ENCODE results near the gene GPC5. TPM values are rescaled to one million over a fixed set of nuclear protein-coding genes. Genes with fewer than 3 reads are reported as not detected.

GPC5 gene
- total RNA-seq, 1 experiment from 2014 or later = 0.15 TPM

- Histone ChIP-seq H4K20me1 (ENCODE audit: control insufficient read depth, insufficient read depth, insufficient read length) (peaks cover 4% of the 10 kb centered on the region), H4K91ac (ENCODE audit: insufficient read length, low read depth, low read length) (no peak overlapping the region), H3K23me2 (ENCODE audit: insufficient read length, low read depth, low read length, poor library complexity, severe bottlenecking) (no peaks in the 10 kb centered on the region), H2BK5ac (ENCODE audit: insufficient read length, low read length) (no peak overlapping the region), H2BK12ac (ENCODE audit: insufficient read length, low read depth, low read length) (no peak overlapping the region), H3K23ac (ENCODE audit: insufficient read length, low read depth, low read length) (no peak overlapping the region), H3T11ph (ENCODE audit: low read length) (no peak overlapping the region), H3K14ac (ENCODE audit: insufficient read depth, low read length) (no peak overlapping the region), H4K5ac (ENCODE audit: insufficient read length, low read depth, low read length) (no peak overlapping the region), H2BK15ac (ENCODE audit: low read depth, low read length) (no peak overlapping the region), H2BK20ac (ENCODE audit: low read depth, low read length, poor library complexity, severe bottlenecking) (no peak overlapping the region), H3K27me3 (ENCODE audit: insufficient read depth, low read length) (no peaks in the 10 kb centered on the region), H3K9ac (ENCODE audit: extremely low read depth, insufficient read length, low read length) (no peak overlapping the region), H3K18ac (ENCODE audit: insufficient read length, low read depth, low read length) (no peak overlapping the region), H3K27ac (ENCODE audit: insufficient read length, low read depth, low read length) (no peak overlapping the region), H3K4me2 (ENCODE audit: insufficient read depth, insufficient read length, low read length) (no peak overlapping the region), H2AFZ (ENCODE audit: low read length) (no peak overlapping the region), H3K9me3 (ENCODE audit: control insufficient read depth, low read depth, low read length) (no peaks in the 10 kb centered on the region), H3K79me1 (ENCODE audit: insufficient read depth, low read depth, low read length, poor library complexity, severe bottlenecking) (no peaks in the 10 kb centered on the region), H3K4ac (ENCODE audit: low read depth, low read length) (no peak overlapping the region), H3K4me1 (ENCODE audit: insufficient read depth, low read length) (no peaks in the 10 kb centered on the region), H3K79me2 (ENCODE audit: insufficient read depth, low read length) (no peaks in the 10 kb centered on the region), H3K56ac (ENCODE audit: insufficient read length, low read depth, low read length) (no peak overlapping the region), H2AK5ac (ENCODE audit: insufficient read length, low read length) (no peak overlapping the region), H2BK120ac (ENCODE audit: low read depth, low read length, poor library complexity, severe bottlenecking) (no peak overlapping the region), H4K8ac (replicated peaks; ENCODE audit: insufficient read length, low read depth, low read length) (no peak overlapping the region)
- H3K27me3 Mint-ChIP-seq (ENCODE audit: low read depth) = no peaks in the 10 kb centered on the region
- H3K27ac Mint-ChIP-seq = no peak overlapping the region
- no peaks in the 10 kb centered on the region; a peak in 1 of 5 replicates for H3K9me3 Mint-ChIP-seq
- H3K36me3 Mint-ChIP-seq (ENCODE audit: insufficient read depth in 1 of 3, low read depth in 3 of 3) = no peaks in the 10 kb centered on the region
- TF ChIP-seq CTCF (conservative IDR thresholded peaks at IDR 0.05) = no peak
- H3K4me3 Mint-ChIP-seq = no peak overlapping the region
- DNase-seq = no peak
- H3K4me1 Mint-ChIP-seq = no peaks in the 10 kb centered on the region
Observed at GRCh38 chr13:92143766-92144165, 745.3 kb downstream of the GPC5 start.

All from H9 (cell line).